Endothelial cell of umbilical vein (primary cell): ENCODE data around the gene DNAJC21. TPM values are rescaled to one million over a fixed set of nuclear protein-coding genes. Genes with fewer than 3 reads are reported as not detected.
"Not testable (repeated sequence)": the region's sequence is repeated elsewhere in the genome, so short reads cannot be mapped to it uniquely, and the experiment has no call there.

Experiments used
- BruUV-seq: library from RNA; stranded (reverse); fragments of 400-500 nt; replicated peaks from 2 replicates; lab custom pipeline; 2021; lab: Mats Ljungman, UMichigan
- CTCF ChIA-PET: fragments of 300-600, 350-600 bp; sonication (Branson Sonifier 250); formaldehyde crosslinking; loops from one replicate; lab custom pipeline; 2021; ENCODE audit warnings: antibody characterized with exemption, inconsistent platforms; lab: Charles Lee
- POLR2A ChIA-PET: fragments of 300-600, 350-600 bp; sonication (Branson Sonifier 250); formaldehyde crosslinking; loops from one replicate; lab custom pipeline; 2021; ENCODE audit warnings: antibody characterized with exemption, inconsistent platforms; lab: Charles Lee
- DNase-seq: peaks from one replicate; pipeline ENCODE4 v3.0.0-alpha.2; 2011; ENCODE audit warnings: low read depth, low spot score
- FAIRE-seq: peaks from 2 replicates; lab custom pipeline; 2011; peaks lifted over from hg19 to GRCh38; lab: Jason Lieb, UNC
- H2AFZ ChIP-seq: 2 replicates; pipeline ENCODE4 v1.6.0; 2012; ENCODE audit warnings: low read depth, low read length, control low read depth, inconsistent platforms
- H3K27ac ChIP-seq: 2 replicates; pipeline ENCODE4 v1.5.1; 2011; ENCODE audit warnings: low read depth, mild to moderate bottlenecking, control low read depth, low read length, moderate library complexity; ENCODE audit not compliant: insufficient read depth
- H3K27me3 ChIP-seq, 2 experiments: 2 replicates each; pipeline versions ENCODE4 v1.6.0 to v1.6.1; 2011; ENCODE audit warnings: low read length in 2 of 2, mixed read lengths in 1 of 2; ENCODE audit not compliant: control insufficient read depth in 2 of 2, insufficient read depth in 2 of 2
- H3K36me3 ChIP-seq, 2 experiments: 2 replicates in 1 of 2; 3 replicates in 1 of 2; pipeline ENCODE4 v1.5.1; 2011; ENCODE audit warnings: low read length in 2 of 2, mild to moderate bottlenecking in 1 of 2, moderate library complexity in 1 of 2; ENCODE audit not compliant: control insufficient read depth in 2 of 2, insufficient read depth in 2 of 2; ENCODE audit errors: extremely low read depth in 1 of 2
- H3K4me1 ChIP-seq: 3 replicates; pipeline ENCODE4 v1.5.1; 2011; ENCODE audit warnings: mild to moderate bottlenecking, low read length; ENCODE audit not compliant: control insufficient read depth, insufficient read depth; ENCODE audit errors: extremely low read depth
- H3K4me2 ChIP-seq: 2 replicates; pipeline ENCODE4 v1.6.1; 2011; ENCODE audit warnings: low read length, control low read depth, mixed read lengths; ENCODE audit not compliant: insufficient read depth
- H3K4me3 ChIP-seq, 3 experiments: fragments of 200-600 bp in 1 of 3; sonication (generic), shearing (Covaris generic) in 1 of 3; replicated peaks in 1 of 3; 2 replicates each; pipeline ENCODE4 v1.5.1; 2011 to 2016; ENCODE audit warnings: control low read depth in 3 of 3, low read length in 3 of 3, mild to moderate bottlenecking in 2 of 3, inconsistent platforms in 1 of 3, low read depth in 1 of 3, moderate library complexity in 1 of 3; ENCODE audit not compliant: insufficient read depth in 1 of 3
- H3K79me2 ChIP-seq: 2 replicates; pipeline ENCODE4 v1.6.0; 2012; ENCODE audit warnings: low read length, inconsistent platforms; ENCODE audit not compliant: control insufficient read depth, insufficient read depth
- H3K9ac ChIP-seq: replicated peaks from 2 replicates; pipeline ENCODE3; 2011; ENCODE audit warnings: low read length, control low read depth; ENCODE audit not compliant: insufficient read depth; ENCODE audit errors: extremely low read depth
- H3K9me1 ChIP-seq: replicated peaks from 3 replicates; pipeline ENCODE4 v1.6.0; 2011; ENCODE audit warnings: mild to moderate bottlenecking, low read length; ENCODE audit not compliant: control insufficient read depth, insufficient read depth; ENCODE audit errors: extremely low read depth
- H3K9me3 ChIP-seq: replicated peaks from 2 replicates; pipeline ENCODE4 v1.5.1; 2012; ENCODE audit warnings: low read length, inconsistent platforms; ENCODE audit not compliant: control insufficient read depth, insufficient read depth
- H4K20me1 ChIP-seq: replicated peaks from 2 replicates; pipeline ENCODE3; 2011; ENCODE audit warnings: mild to moderate bottlenecking, low read length; ENCODE audit not compliant: control insufficient read depth, insufficient read depth; ENCODE audit errors: extremely low read depth
- CTCF ChIP-seq, 2 donors: IDR thresholded peaks; 1 replicate in 1 of 2; 2 replicates in 1 of 2; pipeline ENCODE4 v1.5.1; 2011; ENCODE audit warnings: low read length in 2 of 2, mild to moderate bottlenecking in 2 of 2, moderate library complexity in 2 of 2, control low read depth in 1 of 2, inconsistent platforms in 1 of 2, low read depth in 1 of 2; ENCODE audit not compliant: insufficient read depth in 1 of 2; ENCODE audit errors: extremely low read depth in 1 of 2
- EZH2 ChIP-seq: IDR thresholded peaks from 2 replicates; pipeline ENCODE4 v1.6.1; 2012; ENCODE audit warnings: borderline replicate concordance, low read depth, mild to moderate bottlenecking, moderate library complexity, low read length, inconsistent platforms; ENCODE audit not compliant: severe bottlenecking
- FOS ChIP-seq: IDR thresholded peaks from 2 replicates; pipeline ENCODE4 v1.6.1; 2011; ENCODE audit warnings: mild to moderate bottlenecking, low read length, moderate library complexity, borderline replicate concordance; ENCODE audit not compliant: insufficient read depth
- GATA2 ChIP-seq: IDR thresholded peaks from 2 replicates; pipeline ENCODE4 v1.7.0; 2011; ENCODE audit warnings: low read depth, mild to moderate bottlenecking, moderate library complexity, mixed read lengths, low read length; ENCODE audit not compliant: insufficient read length, insufficient read depth
- JUN ChIP-seq: IDR thresholded peaks from 2 replicates; pipeline ENCODE4 v1.6.1; 2011; ENCODE audit warnings: borderline replicate concordance, low read depth; ENCODE audit not compliant: insufficient read length, insufficient read depth
- MAX ChIP-seq: IDR thresholded peaks from 2 replicates; pipeline ENCODE4 v1.6.1; 2011; ENCODE audit not compliant: insufficient read depth, insufficient read length
- MYC ChIP-seq: IDR thresholded peaks from one replicate; pipeline ENCODE4 v1.6.1; 2011; ENCODE audit warnings: mild to moderate bottlenecking, low read depth, low read length
- POLR2A ChIP-seq: IDR thresholded peaks from 2 replicates; pipeline ENCODE4 v1.6.1; 2012; ENCODE audit warnings: low read depth, mild to moderate bottlenecking, control low read depth, low read length
- POLR2AphosphoS5 ChIP-seq: IDR thresholded peaks from 2 replicates; pipeline ENCODE4 v1.6.1; 2012; ENCODE audit warnings: low read depth, mild to moderate bottlenecking, control low read depth, low read length, moderate library complexity; ENCODE audit not compliant: insufficient read depth
- dilution Hi-C: fragments of 300-500 bp; cut with MboI; formaldehyde crosslinking; loops from one replicate; pipeline ENCODE4 v1.15.0; 2019; ENCODE audit warnings: low sequenced_read_pairs; ENCODE audit not compliant: extremely low pct_ligation_motif_present
- intact Hi-C: fragments of 100-400 bp; cut with micrococcal nuclease; formaldehyde crosslinking; loops from one replicate; pipeline ENCODE4 v1.10.0; 2022
- polyA plus RNA-seq, 4 experiments: library from polyadenylated mRNA; depleted of rRNA in 3 of 4; stranded (reverse) in 3 of 4; unstranded in 1 of 4; fragments of >200 nt; gene quantifications; 2 replicates each; pipeline versions ENCODE4 v1.2.1 to v1.2.3, GENCODE V29; 2011 to 2012; ENCODE audit warnings: missing spikeins in 1 of 4
- total RNA-seq: library from RNA; stranded (reverse); gene quantifications from 2 replicates; pipeline ENCODE4 v1.2.3, GENCODE V29; 2021

The DNAJC21 gene
- total and polyA plus RNA-seq, 2 donors (not counting 3 experiments of a cell fraction or from before 2014, with no cell fraction given), result 5.3 to 39.4 TPM

- Histone ChIP-seq H3K4me1 (peaks cover 31% of the 10 kb centered on the region), H3K9me3 (no peaks in the 10 kb centered on the region), H3K4me2 (no peak overlapping the region), H3K9ac (no peak overlapping the region), H3K79me2 (peaks cover 47% of the 10 kb centered on the region), H2AFZ (no peak overlapping the region), H3K27me3 (no peaks in the 10 kb centered on the region), H3K4me3 (no peak overlapping the region), H3K27ac (no peak overlapping the region), H3K9me1 (no peaks in the 10 kb centered on the region), H3K36me3 (peaks cover 3 to 22% of the 10 kb centered on the region in 2 experiments), H4K20me1 (no peaks in the 10 kb centered on the region)
- TF ChIP-seq POLR2A, result no peak
- no peak for TF ChIP-seq MYC
- TF ChIP-seq JUN, result no peak
- no peak for TF ChIP-seq MAX
- no peak for TF ChIP-seq EZH2
- TF ChIP-seq GATA2, result no peak
- no peak for TF ChIP-seq POLR2AphosphoS5
- no peak for TF ChIP-seq CTCF (IDR thresholded peaks at IDR 0.05; ENCODE audit: extremely low read depth in 1 of 2, insufficient read depth in 1 of 2, low read depth in 1 of 2, low read length in 2 of 2)
- TF ChIP-seq FOS, result no peak
- ChIA-PET CTCF (no interaction called here), POLR2A (no interaction called here)
- BruUV-seq, result no TSS peak
- intact Hi-C loops (no loop called here), dilution Hi-C loops (loop anchor here (25.0 kb wide), 1 partner anchor 432 kb away; no protein-coding TSS in a partner anchor)
- FAIRE-seq (no peak), DNase-seq (no peak)
These were observed 10.3 kb upstream of the DNAJC21 start for GRCh38 chr5:34919077-34919476.

GRCh38 chr5:34923256-34923655 lies 6.1 kb upstream of the DNAJC21 start:
- intact Hi-C loops, DNase-seq, H3K9ac ChIP-seq, H2AFZ ChIP-seq, H4K20me1 ChIP-seq, H3K4me3 ChIP-seq, H3K9me3 ChIP-seq, BruUV-seq, POLR2A ChIA-PET, H3K27me3 ChIP-seq, FAIRE-seq, H3K9me1 ChIP-seq: not testable (repeated sequence)
- Histone ChIP-seq H3K4me2 (peak overlapping the region; percentile 31), H3K4me1 (peaks cover 14% of the 10 kb centered on the region), H3K79me2 (peaks cover 19% of the 10 kb centered on the region), H3K27ac (peak overlapping the region; percentile 15), H3K36me3 (peaks cover 5 to 35% of the 10 kb centered on the region in 2 experiments)
- CTCF ChIA-PET, result interaction anchor here (1.5 kb wide), 1 partner anchor 8 kb away, joined by 8 read pairs; the partner anchor contains the start of genes BRIX1 and RAD1
- dilution Hi-C loops, result loop anchor here (25.0 kb wide), 1 partner anchor 436 kb away; no protein-coding TSS in a partner anchor
